ENCODE results near the gene ERC2. TPM values are rescaled to one million over a fixed set of nuclear protein-coding genes. Genes with fewer than 3 reads are reported as not detected.

The ERC2 gene
- polyA plus RNA-seq, 1 experiment = 0.07 TPM

DNA sequence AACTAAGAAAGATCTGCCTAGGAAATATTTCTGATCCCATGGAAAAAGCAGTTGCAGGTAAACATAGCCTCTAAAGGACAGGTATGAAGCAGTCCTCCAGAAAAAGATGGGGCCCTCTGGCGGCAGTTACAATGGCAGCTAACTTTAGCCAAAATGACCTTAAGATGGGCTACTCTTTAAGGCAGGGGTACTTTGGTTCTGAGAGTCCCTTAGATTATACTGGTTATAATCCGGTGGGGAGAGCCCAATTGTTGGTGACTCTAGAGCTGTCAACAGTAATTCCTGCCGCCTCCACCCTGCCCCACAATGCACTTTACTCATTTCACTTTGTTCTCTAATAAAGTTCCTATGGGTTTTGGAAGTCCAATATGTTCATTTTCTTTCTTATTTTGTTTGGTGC, 568.4 kb downstream of the ERC2 start:
- no peak overlapping the region for H3K4me3 ChIP-seq (ENCODE audit: low read depth, low read length)
- no peak for DNase-seq (ENCODE audit: low read depth)
- TF ChIP-seq, protein P1, sequence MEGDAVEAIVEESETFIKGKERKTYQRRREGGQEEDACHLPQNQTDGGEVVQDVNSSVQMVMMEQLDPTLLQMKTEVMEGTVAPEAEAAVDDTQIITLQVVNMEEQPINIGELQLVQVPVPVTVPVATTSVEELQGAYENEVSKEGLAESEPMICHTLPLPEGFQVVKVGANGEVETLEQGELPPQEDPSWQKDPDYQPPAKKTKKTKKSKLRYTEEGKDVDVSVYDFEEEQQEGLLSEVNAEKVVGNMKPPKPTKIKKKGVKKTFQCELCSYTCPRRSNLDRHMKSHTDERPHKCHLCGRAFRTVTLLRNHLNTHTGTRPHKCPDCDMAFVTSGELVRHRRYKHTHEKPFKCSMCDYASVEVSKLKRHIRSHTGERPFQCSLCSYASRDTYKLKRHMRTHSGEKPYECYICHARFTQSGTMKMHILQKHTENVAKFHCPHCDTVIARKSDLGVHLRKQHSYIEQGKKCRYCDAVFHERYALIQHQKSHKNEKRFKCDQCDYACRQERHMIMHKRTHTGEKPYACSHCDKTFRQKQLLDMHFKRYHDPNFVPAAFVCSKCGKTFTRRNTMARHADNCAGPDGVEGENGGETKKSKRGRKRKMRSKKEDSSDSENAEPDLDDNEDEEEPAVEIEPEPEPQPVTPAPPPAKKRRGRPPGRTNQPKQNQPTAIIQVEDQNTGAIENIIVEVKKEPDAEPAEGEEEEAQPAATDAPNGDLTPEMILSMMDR (IDR thresholded peaks at IDR 0.05; ENCODE audit: insufficient read depth, low read depth, low read length) = peak; percentile 31
- no peaks in the 10 kb centered on the region for H3K36me3 ChIP-seq (ENCODE audit: control insufficient read depth, insufficient read depth, low read length)
- ChIA-PET POLR2A (no interaction called here), CTCF (interaction anchor here (0.8 kb wide), 1 partner anchor 86 kb away, joined by 3 read pairs; no protein-coding TSS in a partner anchor)
- peaks cover 3% of the 10 kb centered on the region; the same call in 1 of the 2 replicates for H3K27me3 ChIP-seq (ENCODE audit: control insufficient read depth, insufficient read depth, low read length)

GRCh38 chr3:55897573-55898224, 570.6 kb downstream of the ERC2 start:
- H3K27me3 ChIP-seq (ENCODE audit: control insufficient read depth, insufficient read depth, low read length) = peaks cover 3% of the 10 kb centered on the region; the same call in 1 of the 2 replicates
- CTCF ChIA-PET = interaction anchor here (0.9 to 1.3 kb wide), 3 partner anchors 9 to 276 kb away, joined by 3 to 4 read pairs (median 3); no protein-coding TSS in a partner anchor
- no peak for DNase-seq (ENCODE audit: low read depth)

DNA sequence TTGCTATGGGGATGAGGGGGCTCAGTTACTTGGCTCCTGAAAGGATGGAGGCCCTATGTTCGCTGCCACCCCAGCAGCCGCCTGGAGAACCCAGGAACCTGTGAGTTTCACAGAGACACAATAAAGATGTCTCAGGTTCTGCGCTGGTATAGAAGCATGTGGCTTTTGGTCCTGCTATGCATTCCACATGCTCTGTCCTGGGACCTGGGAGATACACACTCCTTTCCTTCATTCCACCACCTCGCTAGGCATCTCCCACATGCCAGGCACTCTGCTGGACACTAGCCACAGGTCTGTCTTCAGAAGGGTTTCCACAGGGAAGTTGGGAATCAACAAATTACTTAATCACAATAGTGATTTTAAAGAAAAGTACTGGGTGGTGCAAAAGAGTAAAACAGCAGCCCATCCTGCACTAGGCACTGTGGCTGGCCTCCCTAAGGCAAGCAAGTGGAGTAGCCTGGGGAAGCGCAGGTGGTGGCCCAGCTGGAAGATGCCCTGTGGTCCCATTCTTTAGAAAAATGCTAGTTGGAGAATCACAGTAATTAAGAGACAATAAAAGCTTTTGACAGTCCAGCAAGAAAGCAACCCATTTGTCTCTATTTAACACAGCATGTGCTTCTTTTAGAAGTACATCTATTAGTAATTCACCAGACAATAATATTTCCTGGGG, 572.2 kb downstream of the ERC2 start:
- no peaks in the 10 kb centered on the region for H3K36me3 ChIP-seq (ENCODE audit: control insufficient read depth, insufficient read depth, low read length)
- H3K4me3 ChIP-seq (ENCODE audit: low read depth, low read length) = no peak overlapping the region
- ChIA-PET CTCF (no interaction called here), POLR2A (no interaction called here)
- TF ChIP-seq, protein P1 (IDR thresholded peaks at IDR 0.05; ENCODE audit: insufficient read depth, low read depth, low read length) = no peak
- no peaks in the 10 kb centered on the region for H3K27me3 ChIP-seq (ENCODE audit: control insufficient read depth, insufficient read depth, low read length)
- DNase-seq (ENCODE audit: low read depth) = no peak

More at GRCh38 chr3:55897573-55898224, 570.6 kb downstream of the ERC2 start:
- TF ChIP-seq, protein P1 (IDR thresholded peaks at IDR 0.05; ENCODE audit: insufficient read depth, low read depth, low read length) = peak; percentile 50
- Histone ChIP-seq H3K4me3 (ENCODE audit: low read depth, low read length) (no peak overlapping the region), H3K36me3 (ENCODE audit: control insufficient read depth, insufficient read depth, low read length) (no peaks in the 10 kb centered on the region)
- POLR2A ChIA-PET = no interaction called here

- ChIA-PET CTCF (no interaction called here), POLR2A (no interaction called here)
- H3K4me3 ChIP-seq (ENCODE audit: low read depth, low read length) = no peak overlapping the region
- H3K27me3 ChIP-seq (ENCODE audit: control insufficient read depth, insufficient read depth, low read length) = no peaks in the 10 kb centered on the region
- H3K36me3 ChIP-seq (ENCODE audit: control insufficient read depth, insufficient read depth, low read length) = no peaks in the 10 kb centered on the region
- no peak for DNase-seq (ENCODE audit: low read depth)
- TF ChIP-seq, protein P1 (IDR thresholded peaks at IDR 0.05; ENCODE audit: insufficient read depth, low read depth, low read length) = no peak
Observed at GRCh38 chr3:55894605-55895004, 573.7 kb downstream of the ERC2 start.

DNA sequence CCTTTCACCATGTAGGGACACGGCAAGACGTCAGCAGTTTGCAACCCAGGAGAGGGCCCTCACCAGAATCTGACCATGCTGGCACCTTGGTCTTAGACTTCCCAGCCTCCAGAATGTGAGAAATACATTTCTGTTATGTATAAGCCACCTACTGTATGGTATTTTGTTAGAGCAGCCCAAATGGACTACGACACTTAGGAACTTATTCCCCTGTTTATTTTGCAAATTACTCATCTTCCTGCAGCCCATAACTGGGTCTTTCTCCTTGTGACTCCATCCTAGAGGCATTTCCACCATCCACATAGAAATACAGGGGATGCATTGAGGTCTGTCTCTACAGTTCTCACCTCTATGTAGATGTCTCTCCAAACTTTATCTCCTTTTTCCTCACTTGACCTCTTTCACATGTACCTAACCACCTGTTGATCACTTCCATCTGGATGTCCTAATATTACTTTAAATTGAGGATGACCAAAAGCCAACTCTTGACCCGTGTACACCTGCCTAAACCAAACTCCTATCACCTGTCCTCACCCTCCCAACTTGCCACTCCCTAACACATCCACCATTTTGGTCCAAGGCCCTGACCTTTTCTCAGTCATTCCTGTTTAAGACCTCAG, 575.1 kb downstream of the ERC2 start:
- H3K36me3 ChIP-seq (ENCODE audit: control insufficient read depth, insufficient read depth, low read length) = no peaks in the 10 kb centered on the region
- H3K4me3 ChIP-seq (ENCODE audit: low read depth, low read length) = no peak overlapping the region
- CTCF ChIA-PET = no interaction called here
- DNase-seq (ENCODE audit: low read depth) = no peak
- POLR2A ChIA-PET = no interaction called here
- H3K27me3 ChIP-seq (ENCODE audit: control insufficient read depth, insufficient read depth, low read length) = no peaks in the 10 kb centered on the region
- TF ChIP-seq, protein P1 (IDR thresholded peaks at IDR 0.05; ENCODE audit: insufficient read depth, low read depth, low read length) = no peak
